GM12878 (cell line): ENCODE data around the gene ULBP1. TPM values are rescaled to one million over a fixed set of nuclear protein-coding genes. Genes with fewer than 3 reads are reported as not detected.

Experiments used
- BCL3 ChIP-seq: IDR thresholded peaks from 2 replicates; pipeline ENCODE4 v1.6.1; 2011; ENCODE audit warnings: borderline replicate concordance, low read depth, mild to moderate bottlenecking, moderate library complexity, low read length; ENCODE audit not compliant: insufficient read depth, poor library complexity, severe bottlenecking
- DPF2 ChIP-seq: fragments of 450-650 bp; IDR thresholded peaks from 2 replicates; pipeline ENCODE4 v1.6.1; 2017; ENCODE audit warnings: mild to moderate bottlenecking
- FOS ChIP-seq: IDR thresholded peaks from 3 replicates; pipeline ENCODE4 v1.6.1; 2011; ENCODE audit warnings: borderline replicate concordance; ENCODE audit not compliant: insufficient read length; ENCODE audit errors: extremely low read depth
- GABPA ChIP-seq: IDR thresholded peaks from 2 replicates; pipeline ENCODE4 v1.6.1; 2014; ENCODE audit warnings: antibody characterized with exemption, low read depth, mild to moderate bottlenecking, inconsistent platforms
- KDM1A ChIP-seq: fragments of 200-600 bp; sonication (generic); IDR thresholded peaks from 2 replicates; pipeline ENCODE4 v1.6.1; 2016; ENCODE audit warnings: borderline replicate concordance
- NR2C1 ChIP-seq: fragments of 450-650 bp; IDR thresholded peaks from 2 replicates; pipeline ENCODE4 v1.6.1; 2017; ENCODE audit warnings: antibody characterized with exemption, mild to moderate bottlenecking, moderate library complexity
- PML ChIP-seq: IDR thresholded peaks from 2 replicates; pipeline ENCODE4 v1.6.1; 2012; ENCODE audit warnings: low read length, inconsistent platforms
- RAD21 ChIP-seq: IDR thresholded peaks from 2 replicates; pipeline ENCODE4 v1.6.1; 2011; ENCODE audit warnings: mild to moderate bottlenecking, low read depth, low read length, moderate library complexity; ENCODE audit not compliant: insufficient read depth
- RAD51 ChIP-seq: fragments of 450-650 bp; IDR thresholded peaks from 2 replicates; pipeline ENCODE4 v1.6.1; 2016; ENCODE audit warnings: moderate library complexity, mild to moderate bottlenecking, inconsistent platforms
- RUNX3 ChIP-seq: IDR thresholded peaks from 2 replicates; pipeline ENCODE4 v1.6.1; 2012; ENCODE audit warnings: low read length, inconsistent platforms
- SIX5 ChIP-seq: IDR thresholded peaks from 2 replicates; pipeline ENCODE4 v1.6.1; 2011; ENCODE audit warnings: mild to moderate bottlenecking, low read depth, low read length, moderate library complexity; ENCODE audit not compliant: severe bottlenecking
- STAT1 ChIP-seq: fragments of 450-650 bp; conservative IDR thresholded peaks from 2 replicates; pipeline ENCODE4 v1.6.1; 2014; ENCODE audit warnings: antibody characterized with exemption, mild to moderate bottlenecking
- ZBTB33 ChIP-seq: fragments of 450-650 bp; IDR thresholded peaks from 2 replicates; pipeline ENCODE4 v1.6.1; 2017; ENCODE audit warnings: mild to moderate bottlenecking
- ZBTB40 ChIP-seq: fragments of 450-650 bp; IDR thresholded peaks from 2 replicates; pipeline ENCODE4 v1.6.1; 2016; ENCODE audit warnings: mild to moderate bottlenecking, moderate library complexity, borderline replicate concordance
- ZNF207 ChIP-seq: fragments of 450-650 bp; IDR thresholded peaks from 2 replicates; pipeline ENCODE4 v1.6.1; 2014; ENCODE audit warnings: antibody characterized with exemption, mild to moderate bottlenecking, borderline replicate concordance
- ZNF384 ChIP-seq: IDR thresholded peaks from 2 replicates; pipeline ENCODE4 v1.6.1; 2012; ENCODE audit warnings: low read depth, mild to moderate bottlenecking, low read length, improper control_type of control experiment, borderline replicate concordance
- polyA plus RNA-seq, 11 experiments: library from polyadenylated mRNA; depleted of rRNA in 4 of 11; unstranded in 6 of 11; stranded (reverse) in 5 of 11; fragments of >200 nt; fragmentation: Nextera tagmentation in 4 of 11; fragmentation: Illumina TruSeq in 1 of 11; extraction: Ambion mirVana in 4 of 11; extraction: Trizol in 1 of 11; gene quantifications; 1 replicate in 1 of 11; 2 replicates in 10 of 11; pipeline versions ENCODE4 v1.2.1 to v1.2.3, GENCODE V29; 2011 to 2016; ENCODE audit warnings: inconsistent platforms in 2 of 11, missing spikeins in 2 of 11, low read depth in 1 of 11
- total RNA-seq, 4 experiments: library from RNA; depleted of rRNA in 3 of 4; stranded (reverse); fragments of >200 nt in 3 of 4; fragmentation: Illumina TruSeq in 1 of 4; extraction: Trizol in 1 of 4; gene quantifications; 2 replicates each; pipeline versions ENCODE4 v1.2.1 to v1.2.3, GENCODE V29; 2013 to 2021
- TF ChIP-seq, protein P1 (sequence below): fragments of 450-650 bp; IDR thresholded peaks from 2 replicates; pipeline ENCODE4 v1.6.1; 2016; ENCODE audit warnings: mild to moderate bottlenecking
- TF ChIP-seq, protein P2 (sequence below): IDR thresholded peaks from 2 replicates; pipeline ENCODE4 v1.6.1; 2012; ENCODE audit warnings: low read depth, low read length, improper control_type of control experiment

ULBP1 gene
- total and polyA plus RNA-seq, 10 of the 15 experiments (the other 5 are each of a cell fraction or from before 2014, with no cell fraction given), result 0.02 to 0.12 (median 0.04) TPM; not detected in 7

GRCh38 chr6:150004783-150005717 lies 41.3 kb downstream of the ULBP1 start (continued):
- TF ChIP-seq FOS, result no peak
- TF ChIP-seq, protein P1, sequence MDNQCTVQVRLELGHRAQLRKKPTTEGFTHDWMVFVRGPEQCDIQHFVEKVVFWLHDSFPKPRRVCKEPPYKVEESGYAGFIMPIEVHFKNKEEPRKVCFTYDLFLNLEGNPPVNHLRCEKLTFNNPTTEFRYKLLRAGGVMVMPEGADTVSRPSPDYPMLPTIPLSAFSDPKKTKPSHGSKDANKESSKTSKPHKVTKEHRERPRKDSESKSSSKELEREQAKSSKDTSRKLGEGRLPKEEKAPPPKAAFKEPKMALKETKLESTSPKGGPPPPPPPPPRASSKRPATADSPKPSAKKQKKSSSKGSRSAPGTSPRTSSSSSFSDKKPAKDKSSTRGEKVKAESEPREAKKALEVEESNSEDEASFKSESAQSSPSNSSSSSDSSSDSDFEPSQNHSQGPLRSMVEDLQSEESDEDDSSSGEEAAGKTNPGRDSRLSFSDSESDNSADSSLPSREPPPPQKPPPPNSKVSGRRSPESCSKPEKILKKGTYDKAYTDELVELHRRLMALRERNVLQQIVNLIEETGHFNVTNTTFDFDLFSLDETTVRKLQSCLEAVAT, result no peak
- no peak for TF ChIP-seq PML
- TF ChIP-seq ZBTB40, result 0 out of 2 replicates have a peak, but pooled peaks have one; percentile 21
- no peak for TF ChIP-seq KDM1A
- no peak for TF ChIP-seq BCL3
- TF ChIP-seq RAD51, result peak; percentile 97
- TF ChIP-seq ZNF207, result no peak
- TF ChIP-seq GABPA, result no peak
- TF ChIP-seq RUNX3, result no peak
- TF ChIP-seq, protein P2, sequence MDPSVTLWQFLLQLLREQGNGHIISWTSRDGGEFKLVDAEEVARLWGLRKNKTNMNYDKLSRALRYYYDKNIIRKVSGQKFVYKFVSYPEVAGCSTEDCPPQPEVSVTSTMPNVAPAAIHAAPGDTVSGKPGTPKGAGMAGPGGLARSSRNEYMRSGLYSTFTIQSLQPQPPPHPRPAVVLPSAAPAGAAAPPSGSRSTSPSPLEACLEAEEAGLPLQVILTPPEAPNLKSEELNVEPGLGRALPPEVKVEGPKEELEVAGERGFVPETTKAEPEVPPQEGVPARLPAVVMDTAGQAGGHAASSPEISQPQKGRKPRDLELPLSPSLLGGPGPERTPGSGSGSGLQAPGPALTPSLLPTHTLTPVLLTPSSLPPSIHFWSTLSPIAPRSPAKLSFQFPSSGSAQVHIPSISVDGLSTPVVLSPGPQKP, result peak; percentile 79
- no peak for TF ChIP-seq ZBTB33
- TF ChIP-seq SIX5, result no peak
- TF ChIP-seq RAD21, result 0 out of 2 replicates have a peak, but pooled peaks have one; percentile 2
- no peak for TF ChIP-seq NR2C1
- TF ChIP-seq STAT1, result no peak
- no peak; the same call in 1 of the 2 replicates for TF ChIP-seq ZNF384
- TF ChIP-seq DPF2, result peak; percentile 10
